Esophagus squamous epithelium (tissue), 4 donors: Measurements from ENCODE around the gene RRP9.

Experiments
- CTCF ChIP-seq, 6 experiments: fragments of 450-650 bp in 4 of 6; fragments of 200-600 bp in 2 of 6; sonication (generic) in 2 of 6; IDR thresholded peaks; one replicate each; pipeline ENCODE4 v1.5.1; 2016 to 2019; ENCODE audit warnings: antibody characterized with exemption in 6 of 6, mild to moderate bottlenecking in 4 of 6, moderate library complexity in 4 of 6
- POLR2A ChIP-seq, 4 donors: fragments of 450-650 bp; IDR thresholded peaks; one replicate each; pipeline ENCODE4 v1.6.1; 2017; ENCODE audit warnings: antibody characterized with exemption in 4 of 4, mild to moderate bottlenecking in 4 of 4, moderate library complexity in 3 of 4

GRCh38 chr3:51983578-51984268 lies 42.0 kb upstream of the RRP9 start:
- TF ChIP-seq CTCF (IDR thresholded peaks at IDR 0.05), result no peak
- TF ChIP-seq POLR2A (IDR thresholded peaks at IDR 0.05), result no peak
